ENCODE data around the gene NOTCH2. TPM values are rescaled to one million over a fixed set of nuclear protein-coding genes. Genes with fewer than 3 reads are reported as not detected.

The NOTCH2 gene
- total and polyA plus RNA-seq, 2 donors (not counting 1 experiment from before 2014, with no cell fraction given) = 32.1 to 184 TPM

GRCh38 chr1:119959268-119960220 lies 109.9 kb downstream of the NOTCH2 start:
- peaks cover 3 to 87% of the 10 kb centered on the region in 2 experiments for H3K36me3 ChIP-seq (replicated peaks in 1 of 2; ENCODE audit: control extremely low read depth in 1 of 2, control insufficient read depth in 1 of 2, extremely low read depth in 1 of 2, insufficient read depth in 2 of 2, low read length in 1 of 2)
- Mint-ChIP-seq H3K4me3 (no peak overlapping the region), H3K4me1 (no peaks in the 10 kb centered on the region), H3K9me3 (ENCODE audit: insufficient read depth) (no peaks in the 10 kb centered on the region), H3K27ac (no peak overlapping the region), H3K27me3 (no peaks in the 10 kb centered on the region)
- 91% methylated on average over 3 of the region's 7 CpGs for WGBS (ENCODE audit: insufficient coverage)
- H3K27ac ChIP-seq (ENCODE audit: low read length in 2 of 2) = no peak overlapping the region
- POLR2A ChIA-PET = no interaction called here
- DNase-seq (no peak), ATAC-seq (ENCODE audit: low read depth) (no peak)
- H3K79me2 ChIP-seq (ENCODE audit: control insufficient read depth, insufficient read depth, low read length) = no peaks in the 10 kb centered on the region
- H3K4me1 ChIP-seq (ENCODE audit: control insufficient read depth in 2 of 2, insufficient read depth in 2 of 2, low read length in 2 of 2) = no peaks in the 10 kb centered on the region
- H4K20me1 ChIP-seq (ENCODE audit: control insufficient read depth, insufficient read depth, low read length, poor library complexity, severe bottlenecking) = no peaks in the 10 kb centered on the region
- TF ChIP-seq CTCF (IDR thresholded peaks at IDR 0.05) (no peak), EZH2 (IDR thresholded peaks at IDR 0.05; ENCODE audit: borderline replicate concordance, insufficient read depth, low read depth, low read length, poor library complexity, severe bottlenecking) (no peak)
- CTCF ChIA-PET = interaction anchor here (1.1 to 1.8 kb wide), 3 partner anchors 9 to 11 kb away, joined by 3 to 6 read pairs (median 6); no protein-coding TSS in a partner anchor
- intact Hi-C loops (cut with micrococcal nuclease) = no loop called here
- H3K27me3 ChIP-seq (replicated peaks in 1 of 4; ENCODE audit: control extremely low read depth in 1 of 4, control insufficient read depth in 3 of 4, insufficient read depth in 4 of 4, low read length in 3 of 4) = no peaks in the 10 kb centered on the region
- no peak overlapping the region for H3K4me2 ChIP-seq (replicated peaks; ENCODE audit: low read depth, low read length, poor library complexity, severe bottlenecking)
- H3K9me3 ChIP-seq (ENCODE audit: control extremely low read depth in 1 of 3, control insufficient read depth in 2 of 3, insufficient read depth in 1 of 3, low read length in 2 of 3) = no peaks in the 10 kb centered on the region
- no peak overlapping the region for H2AFZ ChIP-seq (ENCODE audit: insufficient read depth, low read depth, low read length, poor library complexity, severe bottlenecking)
- H3K9ac ChIP-seq (ENCODE audit: low read length) = no peak overlapping the region
- no peak overlapping the region for H3K4me3 ChIP-seq (ENCODE audit: control extremely low read depth in 1 of 5, extremely low read depth in 1 of 5, insufficient read depth in 1 of 5, low read depth in 2 of 5, low read length in 4 of 5)

GRCh38 chr1:119958223-119958622 lies 111.2 kb downstream of the NOTCH2 start:
- Histone ChIP-seq H3K4me3 (ENCODE audit: control extremely low read depth in 1 of 5, extremely low read depth in 1 of 5, insufficient read depth in 1 of 5, low read depth in 2 of 5, low read length in 4 of 5) (no peak overlapping the region), H3K9me3 (ENCODE audit: control extremely low read depth in 1 of 3, control insufficient read depth in 2 of 3, insufficient read depth in 1 of 3, low read length in 2 of 3) (no peaks in the 10 kb centered on the region), H4K20me1 (ENCODE audit: control insufficient read depth, insufficient read depth, low read length, poor library complexity, severe bottlenecking) (no peaks in the 10 kb centered on the region), H3K4me1 (ENCODE audit: control insufficient read depth in 2 of 2, insufficient read depth in 2 of 2, low read length in 2 of 2) (no peaks in the 10 kb centered on the region), H3K27me3 (replicated peaks in 1 of 4; ENCODE audit: control extremely low read depth in 1 of 4, control insufficient read depth in 3 of 4, insufficient read depth in 4 of 4, low read length in 3 of 4) (no peaks in the 10 kb centered on the region), H3K79me2 (ENCODE audit: control insufficient read depth, insufficient read depth, low read length) (no peaks in the 10 kb centered on the region), H3K4me2 (replicated peaks; ENCODE audit: low read depth, low read length, poor library complexity, severe bottlenecking) (no peak overlapping the region), H3K36me3 (replicated peaks in 1 of 2; ENCODE audit: control extremely low read depth in 1 of 2, control insufficient read depth in 1 of 2, extremely low read depth in 1 of 2, insufficient read depth in 2 of 2, low read length in 1 of 2) (peaks cover 4 to 88% of the 10 kb centered on the region in 2 experiments), H3K9ac (ENCODE audit: low read length) (no peak overlapping the region), H3K27ac (ENCODE audit: low read length in 2 of 2) (no peak overlapping the region), H2AFZ (ENCODE audit: insufficient read depth, low read depth, low read length, poor library complexity, severe bottlenecking) (no peak overlapping the region)
- ATAC-seq (ENCODE audit: low read depth) = no peak
- Mint-ChIP-seq H3K9me3 (ENCODE audit: insufficient read depth) (no peaks in the 10 kb centered on the region), H3K27ac (no peak overlapping the region), H3K27me3 (no peaks in the 10 kb centered on the region), H3K4me1 (no peaks in the 10 kb centered on the region), H3K4me3 (no peak overlapping the region)
- no peak for TF ChIP-seq CTCF (IDR thresholded peaks at IDR 0.05)
- no peak for TF ChIP-seq EZH2 (IDR thresholded peaks at IDR 0.05; ENCODE audit: borderline replicate concordance, insufficient read depth, low read depth, low read length, poor library complexity, severe bottlenecking)
- ChIA-PET POLR2A (no interaction called here), CTCF (interaction anchor here (0.7 to 2.0 kb wide), 3 partner anchors 10 to 31 kb away, joined by 3 to 7 read pairs (median 6); no protein-coding TSS in a partner anchor)
- intact Hi-C loops (cut with micrococcal nuclease) = no loop called here
- DNase-seq = no peak
- no CpG with 5 or more reads among the region's 1 CpG for WGBS (ENCODE audit: insufficient coverage)
